ENCODE results near the gene STT3B. TPM values are rescaled to one million over a fixed set of nuclear protein-coding genes. Genes with fewer than 3 reads are reported as not detected.

STT3B gene
- total and polyA plus RNA-seq, 7 experiments from 2014 or later = 109 to 149 (median 131) TPM

DNA sequence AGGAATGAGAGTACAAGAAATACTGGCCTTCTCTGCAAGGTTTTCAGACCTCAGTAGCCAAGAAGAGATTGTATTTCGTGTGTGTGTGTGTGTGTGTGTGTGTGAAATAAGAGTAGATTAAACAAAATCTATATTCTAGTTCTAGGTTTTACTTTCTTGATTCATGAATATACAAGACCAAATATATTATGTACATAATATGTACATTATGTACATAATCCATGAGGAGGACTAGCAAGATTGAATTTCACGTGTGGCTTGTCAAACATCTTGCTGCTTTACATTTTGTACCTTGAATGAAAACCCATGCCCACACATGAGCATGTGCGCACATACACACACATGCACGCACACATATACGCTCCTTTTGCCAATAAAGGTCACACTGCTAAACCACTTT lies 18.2 kb upstream of the STT3B start:
- H3K27ac ChIP-seq (ENCODE audit: low read depth, low read length) = no peak overlapping the region
- Mint-ChIP-seq H3K27ac (no peak overlapping the region), H3K9me3 (peaks cover 0 to 4% (median 0%) of the 10 kb centered on the region in 11 donors), H3K36me3 (peaks cover 0 to 3% (median 0%) of the 10 kb centered on the region in 5 donors), H3K4me1 (peaks cover 3 to 8% (median 6%) of the 10 kb centered on the region in 7 donors), H3K4me3 (no peak overlapping the region), H3K27me3 (peaks cover 0 to 2% (median 0%) of the 10 kb centered on the region in 5 donors)
- CTCF ChIA-PET = no interaction called here
- no peaks in the 10 kb centered on the region for H3K9me3 ChIP-seq (ENCODE audit: control insufficient read depth in 2 of 3, low read length in 3 of 3)
- no peaks in the 10 kb centered on the region for H3K36me3 ChIP-seq (ENCODE audit: control insufficient read depth in 2 of 3, insufficient read depth in 3 of 3, low read length in 3 of 3)
- no peak for ATAC-seq
- no peaks in the 10 kb centered on the region for H3K27me3 ChIP-seq (ENCODE audit: control insufficient read depth in 2 of 2, insufficient read depth in 2 of 2, low read length in 2 of 2)
- POLR2A ChIA-PET = no interaction called here
- H3K4me1 ChIP-seq (ENCODE audit: control insufficient read depth in 2 of 2, insufficient read depth in 2 of 2, low read length in 2 of 2) = peaks cover 0 to under 1% of the 10 kb centered on the region in 2 donors
- no peak for DNase-seq
- intact Hi-C loops (cut with micrococcal nuclease) = no loop called here
- no peak overlapping the region for H3K4me3 ChIP-seq (ENCODE audit: low read length)

GRCh38 chr3:31515486-31516284 lies 17.0 kb upstream of the STT3B start:
- Histone ChIP-seq H3K36me3 (ENCODE audit: control insufficient read depth in 2 of 3, insufficient read depth in 3 of 3, low read length in 3 of 3) (no peaks in the 10 kb centered on the region), H3K9me3 (ENCODE audit: control insufficient read depth in 2 of 3, low read length in 3 of 3) (no peaks in the 10 kb centered on the region), H3K4me1 (ENCODE audit: control insufficient read depth in 2 of 2, insufficient read depth in 2 of 2, low read length in 2 of 2) (no peaks in the 10 kb centered on the region), H3K27me3 (ENCODE audit: control insufficient read depth in 2 of 2, insufficient read depth in 2 of 2, low read length in 2 of 2) (no peaks in the 10 kb centered on the region), H3K27ac (ENCODE audit: low read depth, low read length) (no peak overlapping the region), H3K4me3 (ENCODE audit: low read length) (no peak overlapping the region)
- intact Hi-C loops (cut with micrococcal nuclease) = no loop called here
- Mint-ChIP-seq H3K9me3 (peaks cover 0 to 4% (median 0%) of the 10 kb centered on the region in 11 donors), H3K36me3 (peaks cover 0 to 2% (median 0%) of the 10 kb centered on the region in 5 donors), H3K27ac (no peak overlapping the region), H3K27me3 (peaks cover 0 to 2% (median 0%) of the 10 kb centered on the region in 5 donors), H3K4me3 (no peak overlapping the region), H3K4me1 (peaks cover 0 to 2% (median 0%) of the 10 kb centered on the region in 7 donors)
- ATAC-seq (no peak), DNase-seq (no peak)
- ChIA-PET POLR2A (no interaction called here), CTCF (no interaction called here)

- ChIA-PET POLR2A (interaction anchor here (0.6 to 2.2 kb wide), 4 partner anchors 10 to 121 kb away, joined by 3 to 8 read pairs (median 4); partner anchors contain the start of gene STT3B), CTCF (no interaction called here)
- Mint-ChIP-seq H3K4me1 (peaks cover 2 to 7% (median 4%) of the 10 kb centered on the region in 7 donors), H3K27ac (no peak overlapping the region), H3K27me3 (peaks cover 0 to 2% (median 0%) of the 10 kb centered on the region in 5 donors), H3K36me3 (no peaks in the 10 kb centered on the region), H3K9me3 (peaks cover 0 to 4% (median 0%) of the 10 kb centered on the region in 11 donors), H3K4me3 (no peak overlapping the region)
- H3K4me1 ChIP-seq (ENCODE audit: control insufficient read depth in 2 of 2, insufficient read depth in 2 of 2, low read length in 2 of 2) = peaks cover 0 to 2% of the 10 kb centered on the region in 2 donors
- H3K27me3 ChIP-seq (ENCODE audit: control insufficient read depth in 2 of 2, insufficient read depth in 2 of 2, low read length in 2 of 2) = no peaks in the 10 kb centered on the region
- no peak overlapping the region for H3K4me3 ChIP-seq (ENCODE audit: low read length)
- no peak for DNase-seq
- no peaks in the 10 kb centered on the region for H3K9me3 ChIP-seq (ENCODE audit: control insufficient read depth in 2 of 3, low read length in 3 of 3)
- ATAC-seq = no peak
- no peak overlapping the region for H3K27ac ChIP-seq (ENCODE audit: low read depth, low read length)
- intact Hi-C loops (cut with micrococcal nuclease) = no loop called here
- H3K36me3 ChIP-seq (ENCODE audit: control insufficient read depth in 2 of 3, insufficient read depth in 3 of 3, low read length in 3 of 3) = no peaks in the 10 kb centered on the region
Measured at GRCh38 chr3:31516757-31517156, 16.0 kb upstream of the STT3B start.

DNA sequence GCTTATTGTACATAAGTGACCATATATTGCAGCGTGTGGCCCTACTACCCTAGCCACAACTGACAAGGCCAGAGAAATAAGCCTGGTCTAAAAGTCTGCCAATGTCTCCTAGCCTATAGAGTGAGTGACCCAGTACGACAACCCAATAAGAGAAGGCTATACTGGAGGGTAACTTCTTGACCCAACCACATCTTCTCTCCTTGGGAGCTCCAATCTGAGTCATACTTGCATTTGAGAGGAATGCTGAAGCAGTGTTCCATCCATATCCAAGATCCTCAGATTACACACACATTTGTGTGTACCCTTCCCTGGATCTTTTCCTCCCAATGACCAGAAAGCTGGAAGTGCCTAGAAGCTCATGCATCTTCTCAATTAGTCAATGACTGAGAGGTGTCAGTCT lies 11.3 kb upstream of the STT3B start:
- no peak overlapping the region for H3K27ac ChIP-seq (ENCODE audit: low read depth, low read length)

DNA sequence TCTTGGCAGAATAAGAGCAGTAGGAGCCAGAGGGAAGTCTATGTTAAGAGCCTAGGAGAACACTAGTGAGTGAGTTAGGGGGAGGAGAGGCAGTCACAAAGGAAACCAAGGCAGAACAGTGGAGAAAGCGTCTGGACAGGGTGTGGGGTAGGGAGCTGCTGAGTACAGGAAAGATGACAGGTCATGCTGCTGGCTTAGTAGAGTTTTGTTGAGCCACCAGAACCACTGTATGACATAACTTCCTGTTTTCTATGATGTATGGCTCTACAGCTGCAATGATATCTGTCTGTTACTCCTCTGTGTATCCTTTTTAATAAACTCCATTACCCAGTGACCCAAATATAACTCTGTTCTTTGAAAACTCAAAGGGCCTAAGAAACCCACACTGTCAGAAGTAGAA lies 10.6 kb upstream of the STT3B start:
- intact Hi-C loops (cut with micrococcal nuclease) = loop anchor here in 1 of 2 donors (1.0 kb wide), 1 partner anchor 9 kb away; no protein-coding TSS in a partner anchor
- Mint-ChIP-seq H3K36me3 (peaks cover 0 to 3% (median 0%) of the 10 kb centered on the region in 5 donors), H3K4me1 (peaks cover 9 to 21% (median 17%) of the 10 kb centered on the region in 7 donors), H3K27ac (peak overlapping the region in 2 of 9 donors; percentile 1 to 76), H3K9me3 (peaks cover 0 to 3% (median 0%) of the 10 kb centered on the region in 11 donors), H3K4me3 (peak overlapping the region in 6 of 10 donors; percentile 29 to 37 (median 34)), H3K27me3 (no peaks in the 10 kb centered on the region)
- POLR2A ChIA-PET = interaction anchor here (1.1 to 4.6 kb wide), 4 partner anchors 10 to 60 kb away, joined by 3 to 25 read pairs (median 6); partner anchors contain the start of gene STT3B
- Histone ChIP-seq H3K27me3 (ENCODE audit: control insufficient read depth in 2 of 2, insufficient read depth in 2 of 2, low read length in 2 of 2) (no peaks in the 10 kb centered on the region), H3K9me3 (ENCODE audit: control insufficient read depth in 2 of 3, low read length in 3 of 3) (no peaks in the 10 kb centered on the region), H3K4me3 (ENCODE audit: low read length) (no peak overlapping the region), H3K36me3 (ENCODE audit: control insufficient read depth in 2 of 3, insufficient read depth in 3 of 3, low read length in 3 of 3) (no peaks in the 10 kb centered on the region), H3K4me1 (ENCODE audit: control insufficient read depth in 2 of 2, insufficient read depth in 2 of 2, low read length in 2 of 2) (peaks cover 6 to 9% of the 10 kb centered on the region in 2 donors), H3K27ac (ENCODE audit: low read depth, low read length) (no peak overlapping the region)
- ATAC-seq (peak; percentile 98), DNase-seq (peak in 3 of 9 donors; percentile 16 to 26 (median 24))
- CTCF ChIA-PET = no interaction called here

More for the DNA sequence above, 11.3 kb upstream of the STT3B start:
- ATAC-seq (no peak), DNase-seq (no peak)
- peaks cover 0 to 3% (median 0%) of the 10 kb centered on the region in 11 donors for H3K9me3 Mint-ChIP-seq
- H3K4me3 Mint-ChIP-seq = peak overlapping the region in 2 of 10 donors; percentile 35 to 37
- no peak overlapping the region for H3K4me3 ChIP-seq (ENCODE audit: low read length)
- H3K36me3 ChIP-seq (ENCODE audit: control insufficient read depth in 2 of 3, insufficient read depth in 3 of 3, low read length in 3 of 3) = no peaks in the 10 kb centered on the region
- POLR2A ChIA-PET = interaction anchor here (1.6 to 4.6 kb wide), 2 partner anchors 10 to 11 kb away, joined by 3 to 25 read pairs; partner anchors contain the start of gene STT3B
- peaks cover 9 to 21% (median 17%) of the 10 kb centered on the region in 7 donors for H3K4me1 Mint-ChIP-seq
- H3K9me3 ChIP-seq (ENCODE audit: control insufficient read depth in 2 of 3, low read length in 3 of 3) = no peaks in the 10 kb centered on the region
- CTCF ChIA-PET = no interaction called here
- peaks cover 0 to 2% (median 0%) of the 10 kb centered on the region in 5 donors for H3K36me3 Mint-ChIP-seq
- H3K4me1 ChIP-seq (ENCODE audit: control insufficient read depth in 2 of 2, insufficient read depth in 2 of 2, low read length in 2 of 2) = peaks cover 6 to 9% of the 10 kb centered on the region in 2 donors
- peak overlapping the region in 1 of 9 donors; percentile 76 for H3K27ac Mint-ChIP-seq
- no peaks in the 10 kb centered on the region for H3K27me3 ChIP-seq (ENCODE audit: control insufficient read depth in 2 of 2, insufficient read depth in 2 of 2, low read length in 2 of 2)
- no peaks in the 10 kb centered on the region for H3K27me3 Mint-ChIP-seq
- intact Hi-C loops (cut with micrococcal nuclease) = no loop called here

- CTCF ChIA-PET = no interaction called here
- no peaks in the 10 kb centered on the region for H3K27me3 Mint-ChIP-seq
- peaks cover 9 to 21% (median 17%) of the 10 kb centered on the region in 7 donors for H3K4me1 Mint-ChIP-seq
Measured at GRCh38 chr3:31523543-31523942, 9.2 kb upstream of the STT3B start.

More at GRCh38 chr3:31523543-31523942, 9.2 kb upstream of the STT3B start:
- peaks cover 6 to 9% of the 10 kb centered on the region in 2 donors for H3K4me1 ChIP-seq (ENCODE audit: control insufficient read depth in 2 of 2, insufficient read depth in 2 of 2, low read length in 2 of 2)
- H3K4me3 ChIP-seq (ENCODE audit: low read length) = no peak overlapping the region
- ATAC-seq (no peak), DNase-seq (no peak)
- H3K36me3 ChIP-seq (ENCODE audit: control insufficient read depth in 2 of 3, insufficient read depth in 3 of 3, low read length in 3 of 3) = no peaks in the 10 kb centered on the region
- H3K27me3 ChIP-seq (ENCODE audit: control insufficient read depth in 2 of 2, insufficient read depth in 2 of 2, low read length in 2 of 2) = no peaks in the 10 kb centered on the region
- Mint-ChIP-seq H3K27ac (no peak overlapping the region), H3K4me3 (no peak overlapping the region), H3K36me3 (peaks cover 0 to 5% (median 0%) of the 10 kb centered on the region in 5 donors), H3K9me3 (peaks cover 0 to 3% (median 0%) of the 10 kb centered on the region in 11 donors)
- no peak overlapping the region for H3K27ac ChIP-seq (ENCODE audit: low read depth, low read length)
- intact Hi-C loops (cut with micrococcal nuclease) = no loop called here
- POLR2A ChIA-PET = interaction anchor here (2.4 to 4.6 kb wide), 2 partner anchors 9 to 61 kb away, joined by 9 to 25 read pairs; partner anchors contain the start of gene STT3B
- H3K9me3 ChIP-seq (ENCODE audit: control insufficient read depth in 2 of 3, low read length in 3 of 3) = no peaks in the 10 kb centered on the region
